ENCODE data around the gene ADORA1.

ADORA1 gene

DNA sequence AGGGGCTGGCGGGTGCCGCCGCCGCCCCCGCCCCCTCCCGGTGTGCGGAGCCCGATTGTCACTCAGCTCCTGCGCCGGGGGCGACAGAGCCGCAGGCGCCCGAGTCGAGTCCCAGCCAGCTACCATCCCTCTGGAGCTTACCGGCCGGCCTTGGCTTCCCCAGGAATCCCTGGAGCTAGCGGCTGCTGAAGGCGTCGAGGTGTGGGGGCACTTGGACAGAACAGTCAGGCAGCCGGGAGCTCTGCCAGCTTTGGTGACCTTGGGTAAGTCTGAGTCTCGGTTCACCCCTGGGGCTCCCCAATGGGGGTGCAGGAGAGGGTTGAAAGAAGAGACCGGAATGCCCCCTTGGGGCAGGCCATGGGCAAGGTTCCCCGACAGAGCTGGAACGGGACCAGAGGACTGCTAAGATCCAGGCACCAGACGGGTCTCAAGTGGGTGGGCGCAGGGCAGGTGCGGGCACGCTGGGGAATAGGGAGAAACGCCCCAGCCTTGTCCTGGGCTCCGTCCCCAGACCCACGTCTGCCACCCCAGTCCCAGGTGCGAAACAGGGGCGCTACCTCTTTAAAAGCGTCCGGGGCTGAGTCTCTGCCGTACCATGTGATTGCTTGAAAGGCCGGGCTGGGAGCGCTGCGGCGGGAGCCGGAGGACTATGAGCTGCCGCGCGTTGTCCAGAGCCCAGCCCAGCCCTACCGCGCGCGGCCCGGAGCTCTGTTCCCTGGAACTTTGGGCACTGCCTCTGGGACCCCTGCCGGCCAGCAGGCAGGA is at the start of gene ADORA1:
ADORA1 (plus strand) TSS at position 61 of the 765 bp plus-strand sequence. CDS start 1,116 bp downstream, outside the sequence.
- no peak for FAIRE-seq
- DNase-seq (ENCODE audit: insufficient read length, low spot score), result peak; percentile 80
- TF ChIP-seq POLR2A (IDR thresholded peaks at IDR 0.05; ENCODE audit: low read depth, low read length), result no peak; the same call in 1 of the 2 replicates

DNA sequence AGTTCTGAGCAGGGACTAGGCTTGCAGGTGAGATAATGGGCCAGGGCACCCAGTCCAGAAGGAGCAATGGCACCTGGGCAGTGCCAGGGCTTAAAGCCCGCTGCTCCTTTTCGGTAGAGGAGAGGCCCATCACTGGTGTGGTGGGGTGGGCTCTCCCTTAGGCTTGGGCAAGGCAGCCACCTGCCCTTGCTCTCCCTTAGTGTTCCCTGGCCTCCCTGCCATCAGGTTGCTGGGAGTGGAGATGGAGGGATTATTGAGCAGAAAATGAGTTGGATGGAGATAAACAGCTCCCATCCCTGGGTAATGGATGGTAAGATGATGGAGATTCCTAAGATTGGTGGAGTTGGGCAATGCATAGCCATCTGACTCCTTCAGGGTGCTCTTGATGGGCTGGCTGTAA is 49.6 kb upstream of the ADORA1 start:
- no peak for TF ChIP-seq POLR2A (IDR thresholded peaks at IDR 0.05; ENCODE audit: low read depth, low read length)
- DNase-seq (ENCODE audit: insufficient read length, low spot score) (no peak), FAIRE-seq (no peak)

DNA sequence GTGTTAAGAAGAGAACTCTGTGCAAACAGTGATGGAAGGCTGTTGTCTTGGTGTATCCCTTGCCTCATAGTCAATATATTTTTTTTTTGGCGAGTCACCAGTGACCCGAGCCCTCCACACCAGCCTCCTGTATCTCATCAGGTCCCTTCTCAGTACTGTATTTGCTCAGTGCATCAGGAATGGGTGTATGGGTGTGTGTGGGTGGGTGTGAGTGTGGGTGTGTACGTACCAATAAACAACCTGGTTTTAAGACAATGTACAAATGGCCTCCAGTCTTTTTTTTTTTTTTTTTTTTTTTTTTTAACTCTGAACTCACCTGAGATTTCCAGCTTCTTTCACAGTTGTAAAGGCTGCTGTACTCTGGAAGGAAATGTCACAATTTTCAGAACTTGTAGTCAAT is 49.0 kb upstream of the ADORA1 start:
- TF ChIP-seq POLR2A (IDR thresholded peaks at IDR 0.05; ENCODE audit: low read depth, low read length), result no peak
- no peak for FAIRE-seq

DNA sequence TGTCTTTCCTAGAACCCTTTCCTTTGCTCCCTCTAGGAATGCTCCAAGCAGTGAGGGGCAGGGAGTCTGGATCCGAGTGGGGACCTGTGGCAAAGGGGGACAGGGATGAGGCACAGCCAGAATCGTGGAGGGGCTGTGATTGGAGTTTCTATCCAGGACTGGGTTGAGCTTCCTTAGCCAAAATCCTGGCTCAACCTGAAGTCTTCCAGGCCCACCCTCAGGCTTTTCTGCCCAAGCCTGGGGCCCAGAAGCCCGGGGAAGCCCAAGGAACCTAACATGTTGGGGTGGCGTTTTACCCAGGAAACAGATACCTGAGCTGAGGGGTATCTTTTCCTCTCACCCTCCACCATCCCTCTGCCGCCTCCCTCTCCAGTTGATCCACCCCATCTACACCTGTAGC is 47.1 kb upstream of the ADORA1 start:
- TF ChIP-seq POLR2A (IDR thresholded peaks at IDR 0.05; ENCODE audit: low read depth, low read length), result no peak
- DNase-seq (ENCODE audit: insufficient read length, low spot score), result no peak
- no peak for FAIRE-seq

More for the DNA sequence above, 49.0 kb upstream of the ADORA1 start:
- no peak for DNase-seq (ENCODE audit: insufficient read length, low spot score)

DNA sequence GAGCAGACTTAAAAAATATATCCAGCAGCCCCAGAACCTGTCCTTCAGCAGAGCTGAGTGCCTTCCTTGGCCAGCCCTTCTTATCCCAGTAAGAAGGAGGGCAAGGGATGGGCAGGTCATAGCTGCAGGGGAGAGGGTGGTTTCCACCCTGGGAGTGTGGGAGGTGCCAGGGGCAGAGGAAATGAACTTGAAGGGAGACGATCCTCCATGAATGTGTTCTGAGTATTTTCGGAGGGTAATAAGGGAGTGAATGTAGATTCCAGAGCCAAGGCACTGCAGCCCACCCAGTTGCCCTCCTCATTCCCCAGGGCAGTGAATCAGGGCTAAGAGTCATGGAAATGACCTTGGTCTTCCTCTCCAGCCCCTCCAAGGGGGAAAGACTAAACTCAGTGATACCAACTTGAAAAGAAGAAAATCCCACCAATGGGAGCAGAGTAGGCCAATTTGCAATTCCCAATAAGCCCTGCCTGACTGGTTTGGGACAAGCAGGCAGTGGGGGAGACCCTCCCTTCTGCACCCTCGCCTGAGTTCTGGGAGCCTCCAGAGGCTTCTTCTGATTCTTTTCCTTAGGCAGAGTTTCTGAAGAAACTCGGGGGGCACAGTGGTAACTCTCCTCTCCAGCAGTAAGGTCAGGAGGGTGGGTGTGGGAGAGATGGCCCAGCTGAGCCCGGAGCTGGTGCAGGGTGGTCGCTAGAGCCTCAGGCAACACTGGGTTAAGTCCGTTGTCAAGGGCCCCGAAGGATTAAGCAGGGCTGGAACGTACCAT is 45.9 kb upstream of the ADORA1 start:
- FAIRE-seq (no peak), DNase-seq (ENCODE audit: insufficient read length, low spot score) (no peak)
- no peak for TF ChIP-seq POLR2A (IDR thresholded peaks at IDR 0.05; ENCODE audit: low read depth, low read length)

DNA sequence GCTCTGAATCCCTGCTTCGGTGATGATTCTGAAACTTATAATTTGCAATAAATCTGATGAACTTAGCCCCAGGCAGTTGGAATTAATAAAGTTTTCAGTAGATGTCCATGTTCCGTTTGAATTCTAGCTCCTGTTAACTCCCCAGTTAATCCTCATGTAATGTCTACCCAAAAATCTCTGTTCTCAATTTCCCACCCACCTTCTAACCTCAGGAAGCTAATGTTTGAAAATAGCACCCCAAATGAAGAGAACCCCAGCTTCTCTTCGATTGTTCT is 45.4 kb upstream of the ADORA1 start:
- FAIRE-seq, result no peak
- no peak for TF ChIP-seq POLR2A (IDR thresholded peaks at IDR 0.05; ENCODE audit: low read depth, low read length)
- no peak for DNase-seq (ENCODE audit: insufficient read length, low spot score)

DNA sequence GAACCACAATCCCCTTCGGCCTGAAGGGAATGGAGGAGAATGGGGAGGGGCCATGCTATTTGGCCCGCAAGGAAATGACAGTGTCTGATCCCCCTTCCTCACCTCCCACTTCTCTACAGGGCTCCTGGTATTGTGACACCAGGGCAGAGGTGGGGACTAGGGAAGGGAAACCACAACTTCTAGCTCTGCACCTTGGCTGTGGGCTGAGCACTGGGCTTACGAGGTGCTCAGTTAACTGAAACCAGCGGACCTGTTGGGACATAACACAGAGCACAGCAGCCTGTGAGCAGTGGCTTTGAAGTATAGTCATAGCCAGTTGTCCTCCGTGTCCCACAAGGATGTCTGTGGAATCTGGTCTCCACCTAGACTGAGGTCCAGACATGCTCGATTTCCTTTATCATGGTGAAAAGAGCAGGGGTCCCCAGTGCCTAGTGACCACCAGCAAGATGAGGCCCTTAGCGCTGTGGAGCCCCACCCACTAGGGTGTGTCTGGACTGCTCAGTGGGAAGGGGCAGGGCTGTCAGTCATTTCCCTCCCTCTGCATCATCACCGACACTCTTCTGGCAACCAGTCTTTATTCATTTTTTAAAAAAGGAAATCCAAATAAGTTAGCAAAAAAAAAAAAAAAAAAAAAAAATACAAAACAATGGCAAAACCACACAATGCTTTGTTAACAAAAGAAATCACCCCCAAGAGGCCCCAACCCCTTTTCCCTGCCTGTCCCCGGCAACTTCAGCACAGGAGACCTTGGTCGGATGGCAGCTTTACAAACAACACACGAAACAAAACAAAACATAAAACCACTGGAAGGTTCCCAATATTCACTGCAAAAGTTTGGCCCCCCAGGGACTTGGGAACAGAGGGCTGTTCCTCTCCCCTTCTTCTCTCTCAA is 44.7 kb upstream of the ADORA1 start:
- no peak for DNase-seq (ENCODE audit: insufficient read length, low spot score)
- no peak for FAIRE-seq
- TF ChIP-seq POLR2A (IDR thresholded peaks at IDR 0.05; ENCODE audit: low read depth, low read length), result no peak

DNA sequence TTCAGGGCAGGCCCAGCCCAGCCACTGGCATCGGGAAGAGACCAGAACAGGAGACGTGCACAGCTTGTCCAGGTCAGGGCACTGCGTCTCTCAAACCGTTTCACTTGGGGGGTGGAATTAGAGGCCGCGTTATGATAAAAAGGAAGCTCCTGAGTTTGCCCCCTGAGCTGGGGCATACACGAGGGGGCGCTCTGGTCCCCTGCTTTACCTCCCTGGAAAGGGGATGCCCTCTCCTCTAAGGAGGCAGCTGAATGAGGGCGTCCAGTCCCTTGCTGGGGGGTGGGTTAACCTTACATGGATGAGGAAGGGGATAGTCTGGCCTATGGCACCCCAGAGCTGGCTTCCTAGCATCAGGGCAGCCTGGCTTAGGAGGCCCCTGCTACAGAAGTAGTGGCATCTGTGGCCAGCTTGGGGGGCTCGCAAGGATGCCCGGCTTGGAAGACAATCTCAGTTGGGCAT is 44.0 kb upstream of the ADORA1 start:
- FAIRE-seq (no peak), DNase-seq (ENCODE audit: insufficient read length, low spot score) (no peak)
- TF ChIP-seq POLR2A (IDR thresholded peaks at IDR 0.05; ENCODE audit: low read depth, low read length), result no peak

DNA sequence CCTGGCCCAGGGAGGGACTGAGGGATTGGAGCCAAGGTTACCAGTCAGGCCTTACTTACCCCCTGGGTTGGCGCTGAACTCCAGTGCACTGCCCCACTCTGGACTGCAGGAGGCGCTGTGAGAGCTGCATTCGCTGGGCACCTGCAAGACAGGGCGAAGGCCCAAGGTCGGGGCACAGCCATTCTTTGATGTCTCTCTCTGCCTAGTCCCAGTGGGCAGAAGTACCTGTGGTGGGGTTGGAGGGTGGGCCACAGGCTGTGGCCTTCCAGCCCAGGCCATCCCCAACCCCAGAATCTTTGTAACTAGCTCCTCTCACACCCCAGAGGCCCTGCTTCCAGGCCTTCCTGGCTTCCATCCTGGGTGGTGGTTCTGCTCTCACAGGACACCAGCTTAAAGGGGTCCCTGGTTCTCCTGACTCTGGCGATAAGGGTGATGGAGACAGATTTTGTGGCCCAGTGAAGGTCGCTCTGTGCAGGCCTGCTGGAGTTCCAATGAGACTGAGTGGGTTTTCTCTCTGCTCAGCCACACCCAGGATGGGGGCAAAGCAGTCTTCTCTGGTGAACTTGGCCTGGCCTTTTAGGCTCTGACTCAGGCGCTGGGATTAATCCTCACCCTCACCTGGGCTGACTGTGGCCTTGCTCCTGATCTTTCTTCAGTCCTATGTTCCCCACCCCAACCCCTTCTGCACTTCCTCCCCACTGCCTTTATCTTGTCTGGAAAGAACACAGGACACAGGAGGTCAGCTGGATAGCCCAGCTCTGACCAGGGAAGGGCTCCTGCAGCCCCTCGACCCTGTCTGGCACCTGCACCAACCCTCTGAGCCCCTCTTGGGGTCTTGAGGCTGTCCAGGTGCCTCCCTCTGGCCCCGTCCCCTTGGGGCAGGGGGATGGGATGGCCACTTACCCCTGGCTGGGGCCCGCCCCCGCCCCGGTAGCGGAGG is 42.7 kb upstream of the ADORA1 start:
- no peak for TF ChIP-seq POLR2A (IDR thresholded peaks at IDR 0.05; ENCODE audit: low read depth, low read length)
- DNase-seq (ENCODE audit: insufficient read length, low spot score) (peak; percentile 47), FAIRE-seq (no peak)

DNA sequence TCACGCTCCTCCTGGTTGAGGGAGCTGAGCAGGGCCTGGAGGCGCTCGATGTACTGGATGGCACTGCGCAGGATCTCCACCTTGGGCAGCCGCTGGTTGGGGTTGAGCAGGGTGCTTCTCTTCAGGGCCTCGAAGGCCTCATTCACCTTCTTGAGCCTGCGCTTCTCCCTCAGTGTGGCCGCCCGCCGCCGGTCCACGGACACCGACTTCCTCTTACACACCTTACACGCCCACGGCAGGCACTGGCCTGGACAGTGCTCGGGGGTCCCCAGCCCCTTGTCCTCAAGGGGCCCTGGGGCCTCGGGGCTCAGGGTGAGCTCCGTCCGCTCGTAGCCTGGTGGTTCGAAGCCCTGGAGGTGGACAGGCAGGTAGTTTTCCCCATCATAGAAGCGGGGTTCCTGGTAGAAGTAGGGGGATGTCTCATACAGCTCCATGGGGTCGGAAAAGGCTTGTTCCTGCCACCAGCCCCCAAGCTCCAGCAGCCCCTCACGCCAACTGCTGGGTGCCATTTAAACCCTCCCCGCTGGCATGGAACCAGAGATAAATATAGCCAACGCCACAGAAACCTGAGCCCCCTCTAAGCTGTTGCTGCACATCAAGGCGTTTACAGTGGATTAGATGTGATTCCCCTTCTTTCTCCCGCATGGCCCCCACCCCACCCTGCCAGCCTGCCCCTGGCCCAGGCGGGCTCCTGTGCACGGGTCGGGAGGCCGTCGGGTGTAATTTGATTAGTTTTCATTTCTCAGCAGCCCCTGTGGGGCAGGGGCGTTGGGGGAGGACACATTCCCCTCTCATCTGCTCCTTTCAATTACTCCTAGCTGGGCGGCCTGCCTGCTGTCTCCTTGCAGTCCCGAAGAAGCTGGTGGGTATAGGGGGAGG is 41.8 kb upstream of the ADORA1 start, which contains the start of gene MYOG:
MYOG (minus strand) TSS at position 485 of the 879 bp plus-strand sequence; CDS start at position 434, 51 bp downstream.
- DNase-seq (ENCODE audit: insufficient read length, low spot score), result no peak
- no peak for TF ChIP-seq POLR2A (IDR thresholded peaks at IDR 0.05; ENCODE audit: low read depth, low read length)
- FAIRE-seq, result no peak

DNA sequence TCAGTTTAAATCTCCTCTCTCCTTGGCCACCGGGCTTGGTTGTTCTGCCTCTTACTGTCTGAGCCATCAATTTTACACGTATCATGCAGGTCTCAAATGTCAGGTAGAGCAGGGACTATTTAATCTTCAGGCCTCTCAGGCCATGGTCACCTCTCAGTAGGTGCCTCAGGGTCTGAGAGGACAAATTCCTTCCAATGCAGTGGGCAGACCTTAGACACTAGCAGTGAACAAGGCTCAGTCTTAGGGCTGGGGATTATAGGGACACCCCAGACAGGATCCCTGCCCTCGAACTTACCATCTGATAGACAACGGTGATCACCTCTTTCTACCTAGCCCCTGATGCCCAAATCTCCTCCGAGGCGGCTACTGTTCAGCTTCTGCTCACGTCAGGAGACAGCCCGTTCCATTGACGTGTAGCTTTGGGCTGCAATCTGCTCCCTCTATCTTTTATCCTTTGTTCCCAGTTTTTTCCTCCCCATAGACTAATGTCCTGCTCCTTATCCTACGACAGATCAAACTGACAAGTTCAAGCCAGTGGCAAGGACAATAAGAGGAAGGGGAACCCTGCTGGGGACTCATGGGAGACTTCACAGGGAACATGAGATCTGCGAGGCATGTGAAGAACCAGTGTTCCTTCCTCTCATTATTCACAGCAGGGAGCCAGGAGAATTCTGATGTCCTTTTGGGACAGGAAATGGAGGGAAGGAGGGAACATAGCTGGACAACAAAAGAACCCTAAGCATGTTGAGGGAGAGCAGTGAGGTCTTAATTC is 40.3 kb upstream of the ADORA1 start:
- no peak for TF ChIP-seq POLR2A (IDR thresholded peaks at IDR 0.05; ENCODE audit: low read depth, low read length)
- DNase-seq (ENCODE audit: insufficient read length, low spot score), result no peak
- no peak for FAIRE-seq
